Loucy (cell line): ENCODE data around the gene SRP19.

Experiments
- H2AFZ ChIP-seq: fragments of 200-600 bp; sonication (generic); 2 replicates; pipeline ENCODE4 v1.6.0; 2016; ENCODE audit warnings: antibody characterized with exemption, mild to moderate bottlenecking, low read length, moderate library complexity
- H3F3A ChIP-seq: fragments of 200-600 bp; 2 replicates; pipeline ENCODE4 v1.6.0; 2016; ENCODE audit warnings: antibody characterized with exemption, low read depth, mild to moderate bottlenecking
- H3K27me3 ChIP-seq: fragments of 200-600 bp; sonication (generic); 2 replicates; pipeline ENCODE4 v1.6.1; 2014; ENCODE audit warnings: low read length, mild to moderate bottlenecking; ENCODE audit not compliant: insufficient read depth, poor library complexity, severe bottlenecking
- H3K36me3 ChIP-seq: fragments of 200-600 bp; sonication (generic); 2 replicates; pipeline ENCODE4 v1.6.1; 2016; ENCODE audit warnings: low read length; ENCODE audit not compliant: insufficient read depth
- H3K4me1 ChIP-seq: fragments of 200-600 bp; sonication (generic); 2 replicates; pipeline ENCODE4 v1.5.1; 2014; ENCODE audit warnings: low read length, mild to moderate bottlenecking; ENCODE audit not compliant: insufficient read depth, poor library complexity, severe bottlenecking
- H3K4me2 ChIP-seq: fragments of 200-600 bp; sonication (generic); 2 replicates; pipeline ENCODE4 v1.6.0; 2014; ENCODE audit warnings: antibody characterized with exemption, low read length, low read depth, mild to moderate bottlenecking; ENCODE audit not compliant: poor library complexity, severe bottlenecking
- H3K4me3 ChIP-seq: fragments of 200-600 bp; sonication (generic); 2 replicates; pipeline ENCODE4 v1.5.1; 2014; ENCODE audit warnings: low read length, mild to moderate bottlenecking, mixed read lengths; ENCODE audit not compliant: poor library complexity, severe bottlenecking
- H3K79me2 ChIP-seq: fragments of 200-600 bp; sonication (generic); 2 replicates; pipeline ENCODE4 v1.6.1; 2014; ENCODE audit warnings: low read length; ENCODE audit not compliant: insufficient read depth
- H3K9ac ChIP-seq: fragments of 200-600 bp; sonication (generic); 2 replicates; pipeline ENCODE4 v1.6.0; 2014; ENCODE audit warnings: mild to moderate bottlenecking, low read depth, low read length, moderate library complexity; ENCODE audit not compliant: poor library complexity, severe bottlenecking
- H3K9me2 ChIP-seq: fragments of 200-600 bp; sonication (generic); replicated peaks from 2 replicates; pipeline ENCODE4 v1.6.1; 2016; ENCODE audit warnings: low read depth, low read length, mixed read lengths
- H3K9me3 ChIP-seq: fragments of 200-600 bp; sonication (generic); 2 replicates; pipeline ENCODE4 v1.6.1; 2014; ENCODE audit warnings: mild to moderate bottlenecking, antibody characterized with exemption, low read length, low read depth; ENCODE audit not compliant: insufficient read depth
- H4K20me1 ChIP-seq: fragments of 200-600 bp; sonication (generic); 2 replicates; pipeline ENCODE4 v1.6.0; 2014; ENCODE audit warnings: antibody characterized with exemption, low read length, mild to moderate bottlenecking; ENCODE audit not compliant: insufficient read depth, poor library complexity, severe bottlenecking
- EZH2phosphoT487 ChIP-seq: fragments of 200-600 bp; IDR thresholded peaks from 2 replicates; pipeline ENCODE4 v1.6.1; 2018; ENCODE audit warnings: antibody characterized with exemption, mild to moderate bottlenecking, moderate library complexity, borderline replicate concordance
- TF ChIP-seq, protein P1 (sequence below): fragments of 200-600 bp; sonication (generic); conservative IDR thresholded peaks from 2 replicates; pipeline ENCODE4 v1.5.1; 2014; ENCODE audit warnings: mild to moderate bottlenecking, antibody characterized with exemption, low read length

Gene SRP19

GRCh38 chr5:112878760-112879159 lies 17.7 kb downstream of the SRP19 start:
- Histone ChIP-seq H3F3A (peaks cover 3% of the 10 kb centered on the region; the same call in 1 of the 2 replicates), H4K20me1 (no peaks in the 10 kb centered on the region), H3K9me3 (no peaks in the 10 kb centered on the region), H3K36me3 (peaks cover 16% of the 10 kb centered on the region; the same call in 1 of the 2 replicates), H3K27me3 (no peaks in the 10 kb centered on the region), H2AFZ (no peak overlapping the region), H3K4me1 (peaks cover 8% of the 10 kb centered on the region), H3K9ac (no peak overlapping the region), H3K9me2 (no peaks in the 10 kb centered on the region), H3K4me2 (no peak overlapping the region), H3K4me3 (no peak overlapping the region), H3K79me2 (no peaks in the 10 kb centered on the region)
- TF ChIP-seq, protein P1, sequence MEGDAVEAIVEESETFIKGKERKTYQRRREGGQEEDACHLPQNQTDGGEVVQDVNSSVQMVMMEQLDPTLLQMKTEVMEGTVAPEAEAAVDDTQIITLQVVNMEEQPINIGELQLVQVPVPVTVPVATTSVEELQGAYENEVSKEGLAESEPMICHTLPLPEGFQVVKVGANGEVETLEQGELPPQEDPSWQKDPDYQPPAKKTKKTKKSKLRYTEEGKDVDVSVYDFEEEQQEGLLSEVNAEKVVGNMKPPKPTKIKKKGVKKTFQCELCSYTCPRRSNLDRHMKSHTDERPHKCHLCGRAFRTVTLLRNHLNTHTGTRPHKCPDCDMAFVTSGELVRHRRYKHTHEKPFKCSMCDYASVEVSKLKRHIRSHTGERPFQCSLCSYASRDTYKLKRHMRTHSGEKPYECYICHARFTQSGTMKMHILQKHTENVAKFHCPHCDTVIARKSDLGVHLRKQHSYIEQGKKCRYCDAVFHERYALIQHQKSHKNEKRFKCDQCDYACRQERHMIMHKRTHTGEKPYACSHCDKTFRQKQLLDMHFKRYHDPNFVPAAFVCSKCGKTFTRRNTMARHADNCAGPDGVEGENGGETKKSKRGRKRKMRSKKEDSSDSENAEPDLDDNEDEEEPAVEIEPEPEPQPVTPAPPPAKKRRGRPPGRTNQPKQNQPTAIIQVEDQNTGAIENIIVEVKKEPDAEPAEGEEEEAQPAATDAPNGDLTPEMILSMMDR: no peak
- no peak for TF ChIP-seq EZH2phosphoT487

DNA sequence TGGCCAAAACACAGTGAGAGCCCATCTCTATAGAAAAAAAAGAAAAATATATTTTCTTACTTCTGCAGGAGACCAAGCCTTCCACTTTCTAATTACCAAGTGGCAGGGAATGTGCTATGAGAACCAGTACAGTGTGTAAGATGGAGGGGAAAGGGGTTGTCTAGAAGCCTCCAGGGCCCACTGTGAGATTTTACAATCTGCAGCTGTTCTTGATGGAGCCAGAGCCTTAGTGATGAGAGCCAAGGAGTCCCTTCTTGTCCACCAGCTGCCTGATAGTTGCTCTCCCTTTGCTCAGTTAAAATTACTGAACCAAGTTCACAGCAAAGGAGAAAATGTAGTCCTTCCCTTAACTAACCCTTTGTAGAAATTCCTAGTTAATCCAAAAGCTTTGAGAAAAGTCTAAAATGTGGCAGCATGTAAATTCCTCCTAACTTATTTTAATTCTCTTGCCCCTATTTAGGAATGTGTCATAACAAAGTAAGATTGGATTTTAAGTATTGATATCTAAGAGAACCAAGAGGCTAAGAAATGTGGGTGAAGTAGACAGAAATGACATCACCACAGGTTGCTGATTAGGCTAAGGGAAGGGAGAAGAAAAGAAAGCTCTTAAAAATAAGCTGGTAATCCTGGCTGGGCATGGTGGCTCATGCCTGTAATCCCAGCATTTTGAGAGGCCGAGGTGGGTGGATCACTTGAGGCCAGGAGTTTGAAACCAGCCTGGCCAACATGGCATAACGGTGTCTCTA lies 19.3 kb downstream of the SRP19 start:
- H4K20me1 ChIP-seq: no peaks in the 10 kb centered on the region
- H3K27me3 ChIP-seq: no peaks in the 10 kb centered on the region
- no peak overlapping the region for H3K4me3 ChIP-seq
- no peaks in the 10 kb centered on the region for H3K79me2 ChIP-seq
- peaks cover 21% of the 10 kb centered on the region; the same call in 1 of the 2 replicates for H3K36me3 ChIP-seq
- peaks cover 3% of the 10 kb centered on the region; the same call in 1 of the 2 replicates for H3F3A ChIP-seq
- H3K9ac ChIP-seq: no peak overlapping the region
- H3K9me3 ChIP-seq: no peaks in the 10 kb centered on the region
- TF ChIP-seq EZH2phosphoT487: no peak
- TF ChIP-seq, protein P1: no peak
- peaks cover 8% of the 10 kb centered on the region for H3K4me1 ChIP-seq
- H3K9me2 ChIP-seq: no peaks in the 10 kb centered on the region
- no peak overlapping the region for H3K4me2 ChIP-seq
- H2AFZ ChIP-seq: no peak overlapping the region

GRCh38 chr5:112883192-112883591 lies 22.1 kb downstream of the SRP19 start:
- H3K79me2 ChIP-seq: no peaks in the 10 kb centered on the region

More at GRCh38 chr5:112883192-112883591, 22.1 kb downstream of the SRP19 start:
- Histone ChIP-seq H3K27me3 (no peaks in the 10 kb centered on the region), H3K4me3 (no peak overlapping the region), H3K36me3 (peaks cover 19% of the 10 kb centered on the region; the same call in 1 of the 2 replicates), H3K4me2 (no peak overlapping the region), H3K4me1 (peaks cover 18% of the 10 kb centered on the region), H3F3A (peaks cover 3% of the 10 kb centered on the region; the same call in 1 of the 2 replicates), H4K20me1 (no peaks in the 10 kb centered on the region), H3K9me2 (no peaks in the 10 kb centered on the region), H3K9ac (no peak overlapping the region), H3K9me3 (no peaks in the 10 kb centered on the region), H2AFZ (no peak overlapping the region)
- TF ChIP-seq EZH2phosphoT487: no peak
- TF ChIP-seq, protein P1: no peak
